ENCODE measurements around the gene PGA5. TPM values are rescaled to one million over a fixed set of nuclear protein-coding genes. Genes with fewer than 3 reads are reported as not detected.

The PGA5 gene
- total RNA-seq, 1 experiment from 2014 or later = 0.33 TPM

- Histone ChIP-seq H3K27ac (ENCODE audit: insufficient read length, low read depth, low read length) (no peak overlapping the region), H2AFZ (ENCODE audit: low read length) (no peak overlapping the region), H3K23ac (ENCODE audit: insufficient read length, low read depth, low read length) (no peak overlapping the region), H3K79me1 (ENCODE audit: insufficient read depth, low read depth, low read length, poor library complexity, severe bottlenecking) (no peaks in the 10 kb centered on the region), H3K4ac (ENCODE audit: low read depth, low read length) (no peak overlapping the region), H2BK15ac (ENCODE audit: low read depth, low read length) (no peak overlapping the region), H3K27me3 (ENCODE audit: insufficient read depth, low read length) (no peaks in the 10 kb centered on the region), H3K18ac (ENCODE audit: insufficient read length, low read depth, low read length) (no peak overlapping the region), H3K56ac (ENCODE audit: insufficient read length, low read depth, low read length) (no peak overlapping the region), H4K20me1 (ENCODE audit: control insufficient read depth, insufficient read depth, insufficient read length) (no peaks in the 10 kb centered on the region), H2BK120ac (ENCODE audit: low read depth, low read length, poor library complexity, severe bottlenecking) (no peak overlapping the region), H4K91ac (ENCODE audit: insufficient read length, low read depth, low read length) (no peak overlapping the region), H3T11ph (ENCODE audit: low read length) (no peak overlapping the region), H2BK12ac (ENCODE audit: insufficient read length, low read depth, low read length) (no peak overlapping the region), H3K14ac (ENCODE audit: insufficient read depth, low read length) (no peak overlapping the region), H3K9ac (ENCODE audit: extremely low read depth, insufficient read length, low read length) (no peak overlapping the region), H2BK20ac (ENCODE audit: low read depth, low read length, poor library complexity, severe bottlenecking) (no peak overlapping the region), H3K23me2 (ENCODE audit: insufficient read length, low read depth, low read length, poor library complexity, severe bottlenecking) (no peaks in the 10 kb centered on the region), H3K4me1 (ENCODE audit: insufficient read depth, low read length) (no peaks in the 10 kb centered on the region), H4K8ac (replicated peaks; ENCODE audit: insufficient read length, low read depth, low read length) (no peak overlapping the region), H4K5ac (ENCODE audit: insufficient read length, low read depth, low read length) (no peak overlapping the region), H3K79me2 (ENCODE audit: insufficient read depth, low read length) (no peaks in the 10 kb centered on the region), H2BK5ac (ENCODE audit: insufficient read length, low read length) (no peak overlapping the region), H3K9me3 (ENCODE audit: control insufficient read depth, low read depth, low read length) (no peaks in the 10 kb centered on the region), H2AK5ac (ENCODE audit: insufficient read length, low read length) (no peak overlapping the region), H3K4me2 (ENCODE audit: insufficient read depth, insufficient read length, low read length) (no peak overlapping the region)
- no peaks in the 10 kb centered on the region for H3K4me1 Mint-ChIP-seq
- WGBS (ENCODE audit: extremely low coverage, insufficient read length, low lambda C conversion rate) = no CpG with 5 or more reads among the region's 14 CpGs
- TF ChIP-seq CTCF (conservative IDR thresholded peaks at IDR 0.05) = no peak
- no peak overlapping the region for H3K4me3 Mint-ChIP-seq
- H3K27ac Mint-ChIP-seq = 0 out of 7 replicates have a peak overlapping the region, but pooled peaks of 1 of the 3 experiments have one; percentile 25
- no peaks in the 10 kb centered on the region for H3K27me3 Mint-ChIP-seq (ENCODE audit: low read depth)
- no peaks in the 10 kb centered on the region for H3K9me3 Mint-ChIP-seq
- peaks cover 0 to 7% (median 0%) of the 10 kb centered on the region in 3 experiments; a peak in 2 of 7 replicates for H3K36me3 Mint-ChIP-seq (ENCODE audit: insufficient read depth in 1 of 3, low read depth in 3 of 3)
- no peak for DNase-seq
These were observed 23.8 kb downstream of the PGA5 start for GRCh38 chr11:61264795-61265194.
